Natural killer cell treated with Interleukin-12 subunit alpha and Interleukin-12 subunit beta and Interleukin-15 and Interleukin-18, amount 100 ng/mL, for 72 hours (primary cell): Measurements from ENCODE around the gene ITIH1. TPM values are rescaled to one million over a fixed set of nuclear protein-coding genes. Genes with fewer than 3 reads are reported as not detected.

ENCODE experiments used
- ATAC-seq, 2 donors: fragments of 150-1000 bp; cut with Tn5 transposase in 1 of 2; sonication (Bioruptor Pico), chemical (Tn5 transposase) in 1 of 2; 2 replicates each; pipeline ENCODE4 v1.10.0; 2021
- DNase-seq: peaks from one replicate; pipeline ENCODE4 v3.0.0; 2022; ENCODE audit warnings: low spot score
- H3K27ac Mint-ChIP-seq, 2 donors: 1 replicate in 1 of 2; 2 replicates in 1 of 2; pipeline ENCODE4 v1.8.0; 2022; ENCODE audit warnings: mixed read lengths in 2 of 2, mild to moderate bottlenecking in 1 of 2, moderate library complexity in 1 of 2
- H3K27me3 Mint-ChIP-seq, 2 donors: 1 replicate in 1 of 2; 2 replicates in 1 of 2; pipeline ENCODE4 v1.8.0; 2022; ENCODE audit warnings: mixed read lengths in 2 of 2
- H3K36me3 Mint-ChIP-seq: one replicate; pipeline ENCODE4 v1.8.0; 2022; ENCODE audit warnings: mixed read lengths
- H3K4me1 Mint-ChIP-seq, 2 donors: 1 replicate in 1 of 2; 2 replicates in 1 of 2; pipeline ENCODE4 v1.8.0; 2022; ENCODE audit warnings: low read depth in 2 of 2, mixed read lengths in 2 of 2, mild to moderate bottlenecking in 1 of 2
- H3K4me3 Mint-ChIP-seq: one replicate; pipeline ENCODE4 v1.8.0; 2022; ENCODE audit warnings: mixed read lengths
- H3K9me3 Mint-ChIP-seq: 2 replicates; pipeline ENCODE4 v1.8.0; 2022; ENCODE audit warnings: mixed read lengths
- total RNA-seq, 2 donors: library from RNA; stranded (reverse); gene quantifications; one replicate each; pipeline ENCODE4 v1.2.3, GENCODE V29; 2022

Gene ITIH1
- total RNA-seq, 2 donors from 2014 or later: not detected

- DNase-seq: no peak
- peaks cover 0 to 8% of the 10 kb centered on the region in 2 donors for H3K27me3 Mint-ChIP-seq
- H3K36me3 Mint-ChIP-seq: no peaks in the 10 kb centered on the region
- no peak overlapping the region for H3K27ac Mint-ChIP-seq
- no peaks in the 10 kb centered on the region for H3K9me3 Mint-ChIP-seq
- H3K4me3 Mint-ChIP-seq: no peak overlapping the region
- ATAC-seq: no peak
- H3K4me1 Mint-ChIP-seq: no peaks in the 10 kb centered on the region
Observed at GRCh38 chr3:52805270-52806039, 28.1 kb downstream of the ITIH1 start.

- no peak overlapping the region for H3K4me3 Mint-ChIP-seq
- no peaks in the 10 kb centered on the region for H3K36me3 Mint-ChIP-seq
- no peaks in the 10 kb centered on the region for H3K9me3 Mint-ChIP-seq
- no peaks in the 10 kb centered on the region for H3K4me1 Mint-ChIP-seq
- ATAC-seq (no peak), DNase-seq (no peak)
- H3K27ac Mint-ChIP-seq: no peak overlapping the region
- peaks cover 0 to 8% of the 10 kb centered on the region in 2 donors for H3K27me3 Mint-ChIP-seq
Observed at GRCh38 chr3:52809149-52809548, 31.8 kb downstream of the ITIH1 start.

GRCh38 chr3:52809662-52810377 is 32.4 kb downstream of the ITIH1 start:
- no peak for DNase-seq
- no peaks in the 10 kb centered on the region for H3K4me1 Mint-ChIP-seq
- H3K27ac Mint-ChIP-seq: no peak overlapping the region
- H3K36me3 Mint-ChIP-seq: no peaks in the 10 kb centered on the region
- peaks cover 0 to 8% of the 10 kb centered on the region in 2 donors for H3K27me3 Mint-ChIP-seq
- no peak for ATAC-seq
- no peaks in the 10 kb centered on the region for H3K9me3 Mint-ChIP-seq
- H3K4me3 Mint-ChIP-seq: no peak overlapping the region

- H3K4me1 Mint-ChIP-seq: no peaks in the 10 kb centered on the region
- H3K36me3 Mint-ChIP-seq: no peaks in the 10 kb centered on the region
- H3K27ac Mint-ChIP-seq: no peak overlapping the region
- no peak overlapping the region for H3K4me3 Mint-ChIP-seq
- ATAC-seq: no peak
- no peak for DNase-seq
- no peaks in the 10 kb centered on the region for H3K9me3 Mint-ChIP-seq
- H3K27me3 Mint-ChIP-seq: peaks cover 0 to 8% of the 10 kb centered on the region in 2 donors
Observed at GRCh38 chr3:52810923-52811322, 33.5 kb downstream of the ITIH1 start.

DNA sequence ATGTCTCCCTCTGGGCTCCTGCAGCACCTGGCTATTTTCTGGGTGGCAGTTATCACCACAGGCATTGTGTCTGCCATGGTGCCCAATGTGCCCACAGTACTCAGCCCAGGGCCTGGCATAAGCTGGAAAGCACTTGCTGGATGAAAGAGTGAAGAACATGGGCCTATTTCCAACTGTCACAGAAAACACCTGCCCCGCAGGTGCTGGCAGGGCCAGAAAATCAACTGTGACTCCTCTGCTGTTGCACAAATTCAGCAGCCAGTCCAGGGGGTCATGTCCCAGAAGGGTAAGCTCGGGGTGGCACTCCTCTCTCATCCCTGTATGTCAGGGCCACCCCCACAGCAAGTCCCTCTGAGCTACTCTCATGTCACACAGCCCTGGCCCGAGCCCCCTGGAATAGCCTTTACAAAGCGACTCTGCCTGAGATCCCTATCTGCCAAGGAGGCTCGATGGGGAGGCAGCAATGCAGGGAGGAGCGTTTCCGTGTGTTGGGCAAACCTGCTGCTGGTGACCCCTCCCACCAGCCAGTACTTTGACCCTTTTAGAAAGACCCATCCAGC is 34.1 kb downstream of the ITIH1 start:
- no peak overlapping the region for H3K27ac Mint-ChIP-seq
- ATAC-seq: no peak

DNA sequence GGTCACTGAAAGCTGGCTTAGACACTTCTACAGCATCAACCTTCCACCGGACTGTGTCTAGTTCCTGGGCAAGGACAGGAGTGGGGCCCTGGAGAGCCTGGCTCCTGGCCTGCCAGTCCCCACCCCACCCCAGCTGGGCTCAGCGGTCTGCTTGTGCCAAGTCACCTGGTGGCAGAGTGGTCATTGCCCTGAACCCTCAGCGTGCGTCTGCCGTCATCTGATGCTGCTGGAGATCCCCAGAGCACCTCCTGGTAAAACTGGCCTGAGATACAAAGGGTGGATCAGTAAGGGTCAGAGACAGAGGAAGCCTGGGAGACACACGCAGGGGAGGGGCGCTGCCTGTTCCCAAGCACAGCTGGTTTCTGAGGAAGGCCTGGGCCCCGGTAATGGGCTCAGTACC is 36.4 kb downstream of the ITIH1 start:
- Mint-ChIP-seq H3K9me3 (no peaks in the 10 kb centered on the region), H3K27me3 (peaks cover 0 to 8% of the 10 kb centered on the region in 2 donors), H3K4me3 (no peak overlapping the region), H3K27ac (no peak overlapping the region), H3K36me3 (no peaks in the 10 kb centered on the region), H3K4me1 (no peaks in the 10 kb centered on the region)
- DNase-seq (no peak), ATAC-seq (no peak)

More for the DNA sequence above, 34.1 kb downstream of the ITIH1 start:
- no peak for DNase-seq
- Mint-ChIP-seq H3K27me3 (peaks cover 0 to 8% of the 10 kb centered on the region in 2 donors), H3K4me3 (no peak overlapping the region), H3K9me3 (no peaks in the 10 kb centered on the region), H3K36me3 (no peaks in the 10 kb centered on the region), H3K4me1 (no peaks in the 10 kb centered on the region)

DNA sequence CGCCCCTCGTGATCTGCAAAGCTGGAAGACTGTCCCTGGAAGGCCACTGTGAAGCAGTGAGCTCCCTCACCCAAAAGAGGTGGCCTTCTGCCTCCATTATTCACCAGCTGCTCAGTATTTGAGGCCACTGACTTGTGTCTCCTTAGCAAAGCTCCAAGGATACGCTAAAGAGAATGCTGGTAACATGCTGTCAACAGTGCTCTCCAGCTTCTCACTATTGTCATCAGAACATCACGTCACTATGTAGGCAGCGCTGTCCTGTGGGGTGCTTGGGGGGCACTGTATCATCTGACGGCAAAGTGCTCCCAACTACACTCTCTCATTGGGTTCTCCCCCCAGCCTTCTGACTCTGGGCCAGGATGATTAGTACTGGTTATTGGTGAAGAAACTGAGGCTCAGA is 38.8 kb downstream of the ITIH1 start:
- ATAC-seq: no peak
- Mint-ChIP-seq H3K4me3 (no peak overlapping the region), H3K27ac (no peak overlapping the region), H3K4me1 (no peaks in the 10 kb centered on the region), H3K36me3 (no peaks in the 10 kb centered on the region), H3K27me3 (no peaks in the 10 kb centered on the region), H3K9me3 (no peaks in the 10 kb centered on the region)
- DNase-seq: no peak

- no peaks in the 10 kb centered on the region for H3K36me3 Mint-ChIP-seq
- no peak overlapping the region for H3K4me3 Mint-ChIP-seq
- DNase-seq (no peak), ATAC-seq (no peak)
- no peak overlapping the region for H3K27ac Mint-ChIP-seq
- H3K27me3 Mint-ChIP-seq: no peaks in the 10 kb centered on the region
- no peaks in the 10 kb centered on the region for H3K9me3 Mint-ChIP-seq
- H3K4me1 Mint-ChIP-seq: no peaks in the 10 kb centered on the region
Observed at GRCh38 chr3:52816654-52817053, 39.3 kb downstream of the ITIH1 start.

GRCh38 chr3:52817221-52817620 is 39.8 kb downstream of the ITIH1 start:
- ATAC-seq (no peak), DNase-seq (no peak)
- H3K4me1 Mint-ChIP-seq: no peaks in the 10 kb centered on the region
- H3K4me3 Mint-ChIP-seq: no peak overlapping the region
- no peaks in the 10 kb centered on the region for H3K27me3 Mint-ChIP-seq
- H3K36me3 Mint-ChIP-seq: no peaks in the 10 kb centered on the region
- no peaks in the 10 kb centered on the region for H3K9me3 Mint-ChIP-seq
- no peak overlapping the region for H3K27ac Mint-ChIP-seq

- no peaks in the 10 kb centered on the region for H3K27me3 Mint-ChIP-seq
- no peaks in the 10 kb centered on the region for H3K4me1 Mint-ChIP-seq
- no peak for DNase-seq
- H3K9me3 Mint-ChIP-seq: no peaks in the 10 kb centered on the region
- no peak overlapping the region for H3K4me3 Mint-ChIP-seq
- ATAC-seq: peak in 1 of 2 donors; percentile 10
- no peaks in the 10 kb centered on the region for H3K36me3 Mint-ChIP-seq
- H3K27ac Mint-ChIP-seq: no peak overlapping the region
Observed at GRCh38 chr3:52817860-52818259, 40.5 kb downstream of the ITIH1 start.

DNA sequence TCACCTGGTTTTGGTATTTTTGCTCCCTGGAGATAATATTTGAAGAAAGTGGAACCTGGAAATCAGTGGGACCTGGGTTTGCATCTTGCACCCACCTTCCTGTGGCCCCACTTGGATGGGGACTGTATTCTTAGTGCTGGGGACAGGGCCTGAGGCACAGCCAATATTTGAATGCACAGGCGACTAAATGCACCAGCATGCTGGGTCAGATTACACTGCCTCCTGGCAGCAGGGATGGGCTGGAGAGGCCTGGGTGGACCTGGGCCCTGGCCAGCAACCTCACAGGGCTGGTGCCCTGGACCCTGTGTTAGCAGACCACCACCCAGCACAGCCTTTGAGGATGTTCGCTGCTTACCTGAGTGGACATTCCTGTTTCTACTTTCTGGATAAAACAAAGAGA is 42.5 kb downstream of the ITIH1 start:
- no peaks in the 10 kb centered on the region for H3K9me3 Mint-ChIP-seq
- no peak for ATAC-seq
- no peak overlapping the region for H3K4me3 Mint-ChIP-seq
- H3K4me1 Mint-ChIP-seq: no peaks in the 10 kb centered on the region
- DNase-seq: no peak
- no peaks in the 10 kb centered on the region for H3K36me3 Mint-ChIP-seq
- no peaks in the 10 kb centered on the region for H3K27me3 Mint-ChIP-seq
- no peak overlapping the region for H3K27ac Mint-ChIP-seq

GRCh38 chr3:52820736-52821135 is 43.3 kb downstream of the ITIH1 start:
- no peak overlapping the region for H3K4me3 Mint-ChIP-seq
- H3K4me1 Mint-ChIP-seq: no peaks in the 10 kb centered on the region
- ATAC-seq (peak in 1 of 2 donors; percentile 8), DNase-seq (no peak)
- no peaks in the 10 kb centered on the region for H3K36me3 Mint-ChIP-seq
- no peaks in the 10 kb centered on the region for H3K9me3 Mint-ChIP-seq
- H3K27me3 Mint-ChIP-seq: no peaks in the 10 kb centered on the region
- no peak overlapping the region for H3K27ac Mint-ChIP-seq

- Mint-ChIP-seq H3K4me3 (no peak overlapping the region), H3K36me3 (no peaks in the 10 kb centered on the region), H3K27me3 (no peaks in the 10 kb centered on the region), H3K4me1 (no peaks in the 10 kb centered on the region), H3K27ac (no peak overlapping the region), H3K9me3 (no peaks in the 10 kb centered on the region)
- DNase-seq: no peak
- no peak for ATAC-seq
Observed at GRCh38 chr3:52822363-52822762, 45.0 kb downstream of the ITIH1 start.

DNA sequence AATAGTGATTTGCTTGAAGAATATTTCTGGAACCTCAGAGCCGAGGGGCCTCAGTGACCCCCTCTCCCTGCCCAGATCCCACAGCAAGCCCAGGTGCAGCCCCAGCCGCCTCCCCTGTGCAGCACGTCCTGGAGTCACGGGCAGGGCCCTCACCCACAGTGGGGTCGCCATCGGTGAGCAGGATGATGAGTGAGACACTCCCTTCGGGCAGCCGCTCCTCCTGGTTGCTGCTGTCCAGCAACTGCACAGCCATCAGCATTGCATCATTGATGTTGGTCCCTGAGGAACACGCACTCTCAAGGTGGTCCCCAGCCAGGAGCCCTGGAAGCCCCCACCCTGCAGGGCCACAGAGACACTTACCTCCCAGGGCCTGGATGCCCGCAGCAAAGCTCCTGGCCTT is 46.6 kb downstream of the ITIH1 start:
- Mint-ChIP-seq H3K36me3 (no peaks in the 10 kb centered on the region), H3K27ac (no peak overlapping the region), H3K27me3 (no peaks in the 10 kb centered on the region), H3K4me3 (no peak overlapping the region), H3K4me1 (no peaks in the 10 kb centered on the region), H3K9me3 (no peaks in the 10 kb centered on the region)
- DNase-seq (no peak), ATAC-seq (no peak)
